ENCODE results near the gene TDRD1. TPM values are rescaled to one million over a fixed set of nuclear protein-coding genes. Genes with fewer than 3 reads are reported as not detected.

The TDRD1 gene
- polyA plus RNA-seq, 1 donor = 0.22 TPM

Other genes with a start within 250 kb of the TDRD1 start
- 0.64 TPM for gene ADRB1, start 135.5 kb upstream of the TDRD1 start, polyA plus RNA-seq
- 34.0 TPM for gene CCDC186, start 5.2 kb upstream of the TDRD1 start, polyA plus RNA-seq
- 4.6 TPM for gene VWA2, start 59.9 kb downstream of the TDRD1 start, polyA plus RNA-seq
- gene AFAP1L2, start 225.1 kb downstream of the TDRD1 start, polyA plus RNA-seq = 12.0 TPM